Stimulated activated CD8-positive, alpha-beta memory T cell treated with anti-CD3 and anti-CD28 coated beads, Interleukin-7, amount 100 ng/mL, for 1 hour (primary cell): ENCODE results near the gene ATP2B1.

Experiments
- DNase-seq, 2 donors: peaks; one replicate each; pipeline ENCODE4 v3.0.0-alpha.2; 2020; ENCODE audit warnings: low read depth in 2 of 2

Gene ATP2B1

DNA sequence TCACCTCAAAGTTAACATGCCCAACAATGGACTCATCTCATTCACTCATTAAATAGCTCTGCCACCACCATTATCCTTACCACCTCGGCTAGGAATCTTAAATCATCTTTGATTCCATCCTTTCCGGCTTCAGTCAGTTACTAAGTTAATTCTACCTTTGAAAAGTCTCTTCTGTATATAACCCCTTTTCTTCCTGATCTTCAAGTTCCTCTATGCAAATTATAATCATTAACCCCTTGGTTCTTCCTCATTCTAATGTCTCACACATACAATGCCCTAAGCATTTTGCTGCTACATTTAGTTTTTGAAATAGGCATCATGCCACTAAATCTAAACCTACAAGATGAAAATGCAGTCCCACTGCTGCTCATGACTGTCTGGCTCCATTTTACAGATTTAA is 51.6 kb downstream of the ATP2B1 start:
- DNase-seq: no peak

DNA sequence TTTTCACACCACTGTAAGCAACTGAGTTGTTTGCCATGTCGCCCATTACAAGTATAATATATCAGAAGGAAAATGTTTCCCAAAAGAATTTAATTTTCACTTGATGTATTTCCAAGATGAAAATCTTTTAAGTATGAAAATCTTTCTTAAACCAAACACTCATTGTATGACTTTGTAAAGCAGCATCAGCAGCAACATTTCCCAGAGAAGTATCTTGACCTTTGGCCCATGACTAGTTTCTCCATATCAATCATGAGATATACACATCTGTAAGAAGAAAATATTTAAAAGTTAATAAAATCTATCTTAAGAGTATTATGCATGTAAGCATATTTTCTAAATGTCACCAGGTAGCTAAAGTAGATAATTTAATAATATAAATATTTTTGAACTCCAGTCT is 52.8 kb downstream of the ATP2B1 start:
- no peak for DNase-seq

- no peak for DNase-seq
These were observed 57.4 kb downstream of the ATP2B1 start for GRCh38 chr12:89651192-89651591.

- DNase-seq: no peak
These were observed 58.4 kb downstream of the ATP2B1 start for GRCh38 chr12:89650239-89650638.

- DNase-seq: no peak
These were observed 58.8 kb downstream of the ATP2B1 start for GRCh38 chr12:89649820-89650219.

- DNase-seq: no peak
These were observed 59.5 kb downstream of the ATP2B1 start for GRCh38 chr12:89649139-89649538.

DNA sequence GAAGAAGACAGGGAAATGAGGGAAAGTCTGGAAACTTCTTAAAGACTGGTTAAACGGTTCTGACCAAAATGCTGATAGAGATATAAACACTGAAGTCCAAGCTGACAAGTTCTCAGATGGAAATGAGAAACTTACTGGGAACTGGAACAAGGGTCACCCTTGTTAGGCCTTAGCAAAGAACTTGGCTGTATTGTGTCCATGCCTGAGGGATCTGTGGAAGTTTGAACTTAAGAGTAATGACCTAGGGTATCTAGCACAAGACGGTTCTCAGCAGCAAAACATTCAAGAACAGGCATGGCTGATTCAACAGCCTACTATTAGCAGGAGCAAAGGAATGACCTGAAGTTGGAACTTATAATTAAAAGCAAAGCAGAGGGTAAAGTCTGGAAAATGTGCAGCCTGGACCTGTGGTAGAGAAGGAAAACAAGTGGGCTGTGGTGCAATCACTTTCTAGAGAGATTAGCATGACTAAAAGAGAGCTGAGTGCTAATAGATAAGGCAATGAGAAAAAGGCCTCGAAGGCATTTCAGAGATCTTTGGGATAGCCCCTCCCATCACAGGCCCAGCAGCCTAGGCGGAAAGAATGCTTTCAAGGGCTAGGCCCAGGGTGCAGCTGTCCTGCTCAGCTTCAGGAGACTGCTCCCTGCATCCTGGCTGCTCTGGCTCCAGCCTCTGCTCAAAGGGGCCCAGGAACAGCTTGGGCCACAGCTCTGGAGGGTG is 60.3 kb downstream of the ATP2B1 start:
- DNase-seq: no peak

DNA sequence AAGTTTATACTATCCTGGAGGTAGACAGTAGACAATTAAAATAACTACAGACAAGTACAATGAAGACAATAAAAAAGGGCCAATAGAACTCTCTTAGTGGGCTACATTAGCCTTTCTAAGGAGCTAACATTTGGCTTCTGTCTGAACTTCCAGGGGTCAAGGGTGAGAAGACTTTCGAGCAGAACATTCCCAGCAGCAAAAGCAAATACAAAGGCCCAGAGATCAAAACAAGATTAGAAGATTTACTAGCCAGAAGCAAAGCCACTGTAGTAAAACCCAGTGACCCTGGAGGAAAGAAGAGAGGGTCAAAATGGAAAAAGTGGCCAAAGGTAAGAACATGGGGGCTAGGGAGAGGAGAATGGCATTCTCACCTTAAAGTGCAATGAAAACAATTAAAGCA is 63.2 kb downstream of the ATP2B1 start:
- no peak for DNase-seq

DNA sequence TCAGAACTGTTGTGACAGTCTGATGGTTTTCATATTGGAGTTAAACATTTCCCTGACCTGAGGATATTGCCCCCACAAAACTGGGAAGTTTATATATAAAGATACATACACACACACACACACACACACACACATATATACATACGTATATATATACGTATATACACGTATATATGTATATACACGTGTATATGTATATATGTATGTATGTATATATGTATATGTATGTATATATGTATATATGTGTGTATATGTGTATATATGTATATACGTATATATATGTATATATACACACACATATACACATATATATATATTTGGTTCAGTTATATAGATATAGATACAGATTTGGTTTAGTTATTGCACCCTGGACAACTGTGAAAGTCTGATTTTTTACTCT is 65.7 kb downstream of the ATP2B1 start:
- no peak for DNase-seq

DNA sequence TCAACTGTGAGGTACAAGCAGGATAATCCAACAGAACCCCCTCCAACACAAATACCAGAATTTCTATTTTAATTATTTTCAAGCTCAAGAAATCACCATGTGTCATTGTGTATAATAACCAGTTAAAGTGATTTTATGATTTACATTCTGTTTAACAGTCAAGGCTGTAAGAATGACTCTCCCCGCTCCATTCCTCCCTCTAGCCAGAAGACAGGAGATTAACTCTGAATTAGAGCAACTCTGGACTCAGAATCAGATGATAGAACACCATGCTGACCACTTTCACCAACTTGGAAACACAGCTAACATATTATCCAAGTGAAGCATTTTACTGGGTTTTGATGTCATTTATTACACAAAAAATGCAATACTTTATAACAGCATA is 71.9 kb downstream of the ATP2B1 start:
- DNase-seq: no peak

DNA sequence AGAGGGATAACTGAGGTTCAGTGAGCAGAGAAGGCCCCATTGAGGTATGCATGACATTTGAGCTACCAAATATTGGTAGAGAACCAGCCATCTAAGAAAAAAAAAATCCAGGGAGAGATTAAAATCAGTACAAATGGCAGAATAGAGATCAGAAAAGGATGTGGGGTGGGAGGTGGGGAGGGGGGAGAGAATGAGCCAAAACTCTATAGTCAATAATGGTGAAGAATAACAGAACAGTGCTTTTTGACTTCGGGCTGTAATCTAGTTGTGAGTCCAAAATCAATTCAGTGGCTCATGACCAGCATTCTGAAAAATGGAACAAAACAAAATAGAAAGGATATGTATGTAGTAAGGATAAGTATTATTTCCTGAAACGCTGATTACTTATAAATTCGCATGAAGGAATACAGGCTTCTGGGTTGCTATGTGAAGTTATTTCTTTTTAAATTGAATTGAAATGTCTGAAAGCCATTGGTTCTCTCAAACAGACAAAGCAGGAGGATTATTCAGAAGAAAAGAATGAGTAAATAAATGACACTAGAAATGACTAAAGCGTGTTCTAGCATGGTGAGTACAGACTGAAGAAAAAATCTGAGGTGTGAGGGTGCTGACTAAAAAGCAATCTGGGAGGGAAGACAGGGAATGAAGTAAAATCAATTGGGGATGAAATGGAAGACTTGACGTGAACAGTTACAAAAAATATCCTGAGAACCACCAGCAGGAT is 72.4 kb downstream of the ATP2B1 start:
- no peak for DNase-seq

DNA sequence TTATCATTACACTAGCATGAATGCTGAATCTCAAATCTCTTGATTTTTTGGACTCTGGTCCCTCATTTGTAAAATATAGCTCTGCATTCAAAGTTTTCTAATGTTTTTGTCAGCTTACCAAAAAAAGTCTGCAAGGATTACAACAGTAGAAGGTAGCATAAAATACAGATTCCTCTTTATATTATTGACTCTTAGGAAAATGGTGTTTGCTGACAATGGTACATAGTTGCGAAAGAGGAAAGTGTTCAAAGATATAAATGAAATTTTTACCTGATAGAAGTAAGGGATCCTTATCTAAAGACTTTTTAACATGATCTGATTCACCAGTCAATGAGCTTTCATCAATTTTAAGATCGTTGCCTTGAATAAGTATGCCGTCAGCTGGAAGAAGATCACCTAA is 74.1 kb downstream of the ATP2B1 start:
- DNase-seq: no peak

GRCh38 chr12:89632778-89633177 is 75.9 kb downstream of the ATP2B1 start:
- no peak for DNase-seq

GRCh38 chr12:89622115-89622514 is 86.5 kb downstream of the ATP2B1 start:
- no peak for DNase-seq

- DNase-seq: no peak
These were observed 87.1 kb downstream of the ATP2B1 start for GRCh38 chr12:89621521-89621920.

GRCh38 chr12:89619764-89620163 is 88.9 kb downstream of the ATP2B1 start:
- no peak for DNase-seq

DNA sequence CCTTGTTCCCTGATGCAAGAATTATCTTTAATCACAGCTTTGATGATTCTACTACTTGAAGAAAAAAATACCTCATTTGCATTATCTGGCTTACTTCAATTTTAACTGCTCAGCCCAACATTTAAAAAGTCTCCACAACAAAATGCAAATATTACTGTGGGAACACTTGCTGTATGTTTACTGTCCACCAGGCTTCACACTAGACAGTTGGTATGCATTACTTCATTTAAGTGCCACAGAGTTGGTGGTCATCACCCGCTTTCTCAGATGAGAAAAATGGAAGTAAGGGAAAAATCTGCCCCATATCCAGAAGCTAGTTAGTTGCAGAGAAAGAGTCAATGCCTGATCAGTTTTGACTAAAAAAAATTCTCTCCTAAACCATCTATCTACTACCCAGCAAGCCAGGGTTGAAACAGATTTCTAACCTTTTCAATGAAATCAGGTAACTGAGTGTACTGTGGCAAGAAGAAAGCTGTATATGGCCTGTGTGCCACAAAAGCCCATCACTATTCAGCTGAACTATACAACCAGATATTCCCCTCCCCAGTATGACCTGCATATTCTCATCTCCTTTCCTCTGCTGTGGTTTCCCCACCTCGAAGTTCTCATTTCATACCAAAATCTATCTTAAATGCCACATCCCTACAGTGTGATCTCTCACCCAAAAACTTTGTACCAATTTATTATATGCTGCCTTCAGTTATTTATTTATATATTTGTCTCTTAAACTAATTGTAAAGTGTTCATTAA is 90.3 kb downstream of the ATP2B1 start:
- no peak for DNase-seq

DNA sequence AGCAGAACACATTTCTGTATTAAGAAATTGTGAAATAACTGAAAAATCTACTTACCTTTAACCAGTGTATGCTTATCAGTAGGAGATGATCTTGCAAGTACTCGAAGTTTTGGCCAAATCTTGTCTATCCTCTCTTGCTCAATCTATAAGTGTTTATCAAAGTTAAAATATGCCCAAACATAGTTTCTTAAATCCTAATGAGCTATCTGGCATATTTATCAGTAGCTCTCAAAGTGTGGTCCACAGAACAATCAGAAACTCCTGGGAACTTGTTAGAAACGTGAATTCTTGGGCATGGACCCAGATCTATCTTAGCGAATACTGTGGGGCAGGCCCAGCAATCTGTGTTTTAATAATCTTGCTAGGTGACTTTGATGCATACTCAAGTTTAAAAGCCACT is 98.3 kb downstream of the ATP2B1 start:
- DNase-seq: no peak

- no peak for DNase-seq
These were observed 105.0 kb downstream of the ATP2B1 start for GRCh38 chr12:89603678-89604077.

- no peak for DNase-seq
These were observed 110.9 kb downstream of the ATP2B1 start for GRCh38 chr12:89597770-89598169.

GRCh38 chr12:89597210-89597609 is 111.4 kb downstream of the ATP2B1 start:
- no peak for DNase-seq

DNA sequence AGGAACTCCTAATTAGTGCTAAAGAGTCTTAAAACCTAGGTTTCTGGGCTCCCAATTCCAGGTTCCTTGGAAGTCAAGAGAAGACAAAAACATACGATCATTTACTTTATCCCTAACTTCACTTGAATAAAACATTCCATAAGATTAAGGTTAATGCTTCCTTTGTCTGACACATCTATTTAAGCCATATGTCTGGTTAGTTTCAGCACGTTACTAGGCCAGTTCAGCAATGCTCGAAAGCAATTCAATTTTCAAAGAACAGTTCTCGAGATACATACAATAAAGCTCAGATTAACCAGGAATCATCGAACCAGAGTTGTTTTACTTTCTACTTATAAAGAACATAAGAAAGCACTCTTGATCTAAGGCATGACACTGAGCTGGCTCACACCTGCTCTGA is 114.8 kb downstream of the ATP2B1 start:
- no peak for DNase-seq

DNA sequence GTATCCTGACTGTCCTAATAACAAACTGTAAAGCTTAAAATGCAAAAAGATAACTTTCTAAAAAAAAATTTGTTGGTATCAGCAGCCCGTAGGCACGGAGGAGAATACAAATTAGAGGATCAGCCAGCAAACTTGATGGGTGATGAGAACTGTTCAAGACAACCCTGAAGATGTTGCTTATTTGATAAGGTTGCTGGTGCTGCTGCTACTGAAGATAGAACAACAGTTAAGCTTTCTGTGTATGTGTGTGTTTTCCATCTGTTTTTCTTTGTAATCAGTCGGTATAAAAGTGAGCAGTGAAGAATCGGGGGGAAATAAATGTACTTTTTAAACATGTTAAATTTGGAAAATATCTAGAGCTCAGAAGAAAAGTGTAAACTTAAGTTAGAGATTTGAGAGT is 115.4 kb downstream of the ATP2B1 start:
- no peak for DNase-seq
